ENCODE measurements around the gene MRPL32.

MRPL32 gene

DNA sequence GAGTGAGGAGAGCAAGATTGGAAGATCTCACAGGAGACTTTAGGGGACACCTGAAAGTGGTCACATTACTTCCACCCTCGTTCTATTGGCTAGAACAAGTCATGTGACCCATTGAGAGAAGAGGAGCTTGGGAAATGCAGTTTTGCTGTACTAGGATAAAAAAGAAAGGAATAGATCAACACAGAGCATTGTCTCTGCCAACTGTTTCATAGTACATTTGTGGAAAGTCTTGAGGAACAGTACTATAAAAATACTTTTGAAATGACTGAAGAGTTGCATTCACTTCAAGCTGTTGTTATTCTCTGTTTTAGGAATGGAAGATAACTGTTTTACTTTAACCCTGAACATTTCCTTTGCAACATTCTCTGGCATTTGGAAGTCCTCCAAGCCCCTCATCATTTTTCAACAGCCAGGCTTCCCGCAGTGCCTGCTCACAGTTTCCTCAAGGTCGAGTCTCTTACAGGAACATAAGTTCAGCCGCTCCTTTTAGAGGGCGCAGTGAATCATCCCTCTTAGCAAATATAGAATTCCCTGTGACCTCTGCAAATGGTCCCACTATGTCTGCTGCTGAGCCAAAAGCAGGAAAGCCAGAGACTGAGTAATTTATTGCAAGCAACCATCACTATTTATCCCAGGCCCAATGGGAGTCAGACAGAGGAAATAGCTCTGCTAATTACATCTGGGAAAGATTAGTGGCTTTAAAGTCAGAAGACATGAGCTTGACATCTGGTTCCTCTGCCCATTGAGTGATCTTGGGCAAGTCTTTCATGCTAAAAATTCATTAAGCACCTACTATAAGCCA lies 40.7 kb downstream of the MRPL32 start:
- DNase-seq, result no peak

DNA sequence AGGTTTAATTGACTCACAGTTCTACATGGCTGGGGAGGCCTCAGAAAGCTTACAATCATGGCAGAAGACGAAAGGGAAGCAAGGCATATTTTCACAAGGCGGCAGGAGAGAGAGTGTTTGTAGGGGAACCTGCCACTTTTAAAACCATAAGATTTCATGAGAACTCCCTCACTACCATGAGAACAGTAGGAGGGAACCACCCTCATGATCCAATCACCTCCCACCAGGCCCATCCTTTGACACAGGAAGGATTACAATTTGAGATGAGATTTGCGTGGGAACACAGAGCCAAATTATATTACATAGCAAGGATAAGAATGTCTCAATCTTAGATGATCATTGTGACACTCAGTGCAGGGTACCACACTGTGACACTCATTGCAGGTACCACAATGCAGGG lies 44.2 kb downstream of the MRPL32 start:
- DNase-seq, result no peak

DNA sequence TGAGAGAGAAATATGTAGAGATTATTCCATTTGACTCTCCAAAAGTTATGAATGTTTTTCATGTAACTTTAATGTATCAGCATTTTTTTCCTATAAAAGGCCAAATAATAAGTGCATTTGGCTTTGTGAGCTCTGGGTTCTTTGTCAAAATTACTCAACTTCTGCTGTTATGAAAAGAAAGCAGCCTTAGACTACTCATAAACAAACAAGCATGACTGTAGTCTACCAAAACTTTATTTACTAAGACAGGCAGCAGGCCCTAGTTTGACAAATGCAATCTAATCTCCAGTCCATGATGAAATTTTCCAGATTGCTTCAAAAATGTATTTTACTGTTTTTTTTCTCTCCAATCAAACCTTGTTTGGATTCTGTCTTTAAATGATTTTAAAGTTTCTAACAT lies 46.3 kb downstream of the MRPL32 start:
- DNase-seq, result no peak

DNA sequence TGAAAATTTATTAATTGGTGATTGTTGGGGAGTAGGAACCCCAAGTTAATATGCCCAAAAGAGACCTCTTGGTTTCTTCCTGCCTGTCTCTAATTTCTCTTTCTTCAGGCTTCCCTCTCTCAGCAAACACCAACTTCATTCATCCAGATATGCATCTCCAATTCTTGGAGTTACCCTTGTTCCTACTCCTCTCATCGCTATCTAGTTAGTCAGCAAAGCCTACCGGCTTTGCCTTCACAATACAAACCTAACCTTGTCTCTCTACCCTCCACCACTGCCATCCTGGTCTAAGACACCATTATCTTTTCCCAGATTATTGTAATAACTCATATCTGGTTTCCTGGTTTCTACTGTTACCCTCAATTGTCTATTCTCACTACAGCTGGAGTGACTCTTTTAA lies 47.9 kb downstream of the MRPL32 start:
- no peak for DNase-seq

DNA sequence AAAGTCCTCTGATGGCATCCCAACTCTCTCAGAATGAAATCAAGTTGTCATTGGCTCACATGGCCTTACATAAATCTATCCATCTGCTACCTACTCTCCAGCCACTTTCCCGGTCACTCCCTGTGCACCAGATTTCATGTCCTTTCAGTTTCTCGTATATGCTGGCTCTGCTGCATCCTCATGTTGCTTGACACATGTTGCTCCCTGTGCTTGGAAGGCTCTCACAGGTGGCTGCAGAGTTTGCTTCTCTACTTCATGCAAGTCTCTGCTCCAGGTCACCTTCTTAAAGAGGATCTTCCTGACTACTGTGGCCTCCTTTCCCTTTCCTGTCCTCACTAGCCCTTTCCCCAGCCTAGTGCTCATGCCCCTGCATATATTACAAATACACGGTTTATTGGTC lies 48.3 kb downstream of the MRPL32 start:
- no peak for DNase-seq

DNA sequence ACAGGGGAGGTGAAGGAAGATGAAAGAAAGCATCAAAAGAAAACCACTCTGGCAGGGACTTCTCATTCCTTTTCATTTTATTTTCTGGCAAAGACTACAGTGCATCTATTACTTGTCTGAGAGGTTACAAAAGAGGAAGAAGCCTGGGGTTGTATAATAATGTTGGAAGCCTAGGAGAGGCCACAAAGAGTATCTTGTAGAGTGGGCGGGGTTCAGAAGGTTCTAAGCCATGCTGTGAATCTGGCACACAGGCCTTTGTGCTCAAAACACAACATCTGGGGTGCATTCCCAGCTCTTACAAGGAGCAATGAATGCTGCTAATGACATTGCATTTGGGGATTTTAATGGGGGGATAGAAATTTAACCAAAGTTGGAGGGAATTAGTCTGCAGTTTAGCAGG lies 49.4 kb downstream of the MRPL32 start:
- DNase-seq, result no peak

DNA sequence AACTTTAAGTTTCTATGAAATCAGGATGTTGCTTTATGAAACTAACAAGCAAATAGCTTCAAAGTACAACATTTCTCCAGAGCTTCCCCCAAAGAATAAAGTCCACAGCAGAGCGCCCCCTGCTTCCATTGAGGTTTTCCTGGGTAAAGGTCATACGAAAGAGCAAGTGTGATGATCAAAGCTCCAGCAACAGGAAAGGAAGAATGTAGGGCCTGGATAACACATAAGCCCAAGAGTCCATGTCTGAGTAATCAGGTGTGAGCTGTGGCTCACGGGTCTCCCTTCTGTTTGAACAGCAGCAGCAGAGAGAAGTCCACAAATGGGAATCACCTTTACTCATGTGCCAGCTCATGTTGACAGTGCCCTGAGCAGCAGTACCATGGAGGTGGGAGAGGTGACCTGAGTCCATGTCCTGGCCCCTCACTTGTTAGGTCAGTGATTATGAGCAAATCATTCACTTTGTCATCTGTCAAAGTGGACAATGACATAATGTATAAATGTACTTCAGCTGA lies 50.5 kb downstream of the MRPL32 start:
- DNase-seq, result no peak

DNA sequence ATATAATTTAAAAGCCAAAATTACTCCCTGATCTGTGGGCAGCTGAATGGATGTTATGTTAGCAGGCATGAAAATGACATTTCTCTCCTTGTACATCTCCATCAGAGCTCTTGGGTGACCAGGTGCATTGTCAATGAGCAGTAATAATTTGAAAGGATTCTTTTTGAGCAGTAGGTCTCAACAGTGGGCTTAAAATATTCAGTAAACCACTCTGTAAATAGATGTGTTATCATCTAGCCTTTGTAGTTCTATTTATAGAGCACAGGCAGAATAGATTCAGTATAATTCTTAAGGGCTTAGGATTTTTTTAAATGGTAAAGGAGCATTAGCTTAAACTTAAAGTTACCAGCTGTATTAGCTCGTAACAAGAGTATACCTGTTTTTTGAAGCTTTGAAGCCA lies 52.0 kb downstream of the MRPL32 start:
- DNase-seq, result no peak

DNA sequence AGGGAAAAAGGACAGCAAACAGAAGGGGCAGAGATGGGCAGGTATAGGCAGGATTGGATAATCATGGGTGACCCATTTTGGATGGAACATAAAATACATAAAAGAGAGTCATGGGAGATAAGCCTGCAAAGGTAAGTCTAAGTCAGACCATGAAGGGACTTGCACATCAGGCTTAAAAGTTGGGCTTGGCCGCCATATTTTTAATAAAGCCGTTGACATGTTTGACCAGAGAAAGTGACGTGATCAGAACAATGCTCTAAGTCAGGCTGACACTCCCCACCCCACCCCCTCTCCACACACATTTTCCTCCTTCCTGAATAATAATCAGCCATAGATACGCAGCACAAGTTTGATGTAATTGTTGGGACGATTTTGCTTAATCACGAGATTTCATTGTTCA lies 54.0 kb downstream of the MRPL32 start:
- DNase-seq, result no peak

DNA sequence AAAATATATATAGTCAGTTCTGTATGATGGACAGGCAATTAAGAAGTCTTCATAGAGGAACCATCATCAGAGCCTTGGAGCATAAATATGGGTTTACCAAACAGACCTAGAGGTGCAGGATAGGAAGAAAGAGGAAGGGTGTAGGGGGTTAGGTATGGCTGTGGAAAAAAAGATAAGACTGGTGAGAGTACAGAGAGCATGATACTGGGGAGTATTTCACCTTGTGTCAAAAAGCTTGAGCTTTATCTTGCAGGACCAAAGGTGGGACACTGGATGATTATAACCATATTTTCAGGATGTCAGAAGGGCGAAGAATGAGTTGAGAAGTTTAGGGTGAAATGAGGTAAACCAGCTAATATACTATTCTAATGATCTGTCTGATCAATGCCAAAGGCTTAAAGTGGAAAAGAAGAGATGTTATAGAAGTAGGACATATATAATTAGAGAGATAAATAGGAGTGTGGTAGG lies 54.6 kb downstream of the MRPL32 start:
- no peak for DNase-seq
